ENCODE measurements around the gene ATG4D.

DNA sequence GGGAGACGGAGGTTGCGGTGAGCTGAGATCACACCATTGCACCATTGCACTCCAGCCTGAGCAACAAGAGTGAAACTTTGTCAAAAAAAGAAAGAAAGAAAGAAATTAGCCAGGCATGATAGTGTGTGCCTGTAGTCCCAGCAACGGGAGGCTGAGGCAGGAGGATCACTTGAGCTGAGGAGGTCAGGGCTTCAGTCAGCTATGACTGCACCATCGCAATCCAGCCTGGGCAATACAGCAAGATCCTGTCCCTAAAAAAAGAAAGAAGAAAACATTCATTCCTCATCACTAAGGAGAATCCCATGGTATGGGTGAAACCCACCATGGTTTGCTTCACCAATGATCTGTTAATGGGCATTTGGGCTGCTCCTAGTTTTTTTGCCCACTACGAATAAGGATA is 56.4 kb downstream of the ATG4D start:
- TF ChIP-seq, protein P1, sequence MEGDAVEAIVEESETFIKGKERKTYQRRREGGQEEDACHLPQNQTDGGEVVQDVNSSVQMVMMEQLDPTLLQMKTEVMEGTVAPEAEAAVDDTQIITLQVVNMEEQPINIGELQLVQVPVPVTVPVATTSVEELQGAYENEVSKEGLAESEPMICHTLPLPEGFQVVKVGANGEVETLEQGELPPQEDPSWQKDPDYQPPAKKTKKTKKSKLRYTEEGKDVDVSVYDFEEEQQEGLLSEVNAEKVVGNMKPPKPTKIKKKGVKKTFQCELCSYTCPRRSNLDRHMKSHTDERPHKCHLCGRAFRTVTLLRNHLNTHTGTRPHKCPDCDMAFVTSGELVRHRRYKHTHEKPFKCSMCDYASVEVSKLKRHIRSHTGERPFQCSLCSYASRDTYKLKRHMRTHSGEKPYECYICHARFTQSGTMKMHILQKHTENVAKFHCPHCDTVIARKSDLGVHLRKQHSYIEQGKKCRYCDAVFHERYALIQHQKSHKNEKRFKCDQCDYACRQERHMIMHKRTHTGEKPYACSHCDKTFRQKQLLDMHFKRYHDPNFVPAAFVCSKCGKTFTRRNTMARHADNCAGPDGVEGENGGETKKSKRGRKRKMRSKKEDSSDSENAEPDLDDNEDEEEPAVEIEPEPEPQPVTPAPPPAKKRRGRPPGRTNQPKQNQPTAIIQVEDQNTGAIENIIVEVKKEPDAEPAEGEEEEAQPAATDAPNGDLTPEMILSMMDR (IDR thresholded peaks at IDR 0.05) = no peak
- no peak for TF ChIP-seq ZFX (IDR thresholded peaks at IDR 0.05; ENCODE audit: borderline replicate concordance)
